CD4-positive, alpha-beta T cell treated with Interleukin-6 for 4 hours (primary cell): ENCODE measurements around the gene KRTAP9-2.
"Not testable (repeated sequence)": the region's sequence is repeated elsewhere in the genome, so short reads cannot be mapped to it uniquely, and the experiment has no call there.

ENCODE experiments used
- DNase-seq: peaks from one replicate; pipeline ENCODE4 v3.0.0-alpha.2; 2020; ENCODE audit warnings: mixed read lengths

Gene KRTAP9-2

DNA sequence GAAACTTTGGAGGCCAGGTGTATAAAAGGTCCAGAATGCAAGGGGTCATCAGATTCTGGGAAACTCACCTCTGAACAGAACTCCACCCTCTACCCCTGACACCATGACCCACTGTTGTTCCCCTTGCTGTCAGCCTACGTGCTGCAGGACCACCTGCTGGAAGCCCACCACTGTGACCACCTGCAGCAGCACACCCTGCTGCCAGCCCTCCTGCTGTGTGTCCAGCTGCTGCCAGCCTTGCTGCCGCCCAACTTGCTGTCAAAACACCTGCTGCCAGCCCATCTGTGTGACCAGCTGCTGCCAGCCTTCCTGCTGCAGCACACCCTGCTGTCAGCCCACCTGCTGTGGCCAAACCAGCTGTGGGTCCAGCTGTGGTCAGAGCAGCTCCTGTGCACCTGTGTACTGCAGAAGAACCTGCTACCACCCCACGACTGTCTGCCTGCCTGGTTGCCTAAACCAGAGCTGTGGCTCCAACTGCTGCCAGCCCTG lies 11.5 kb downstream of the KRTAP9-2 start, which contains the start of gene KRTAP9-8:
TSS of gene KRTAP9-8 (plus strand) at position 51 of the 489 bp plus-strand sequence. CDS start at position 104, 53 bp downstream.
- not testable (repeated sequence) for DNase-seq

DNA sequence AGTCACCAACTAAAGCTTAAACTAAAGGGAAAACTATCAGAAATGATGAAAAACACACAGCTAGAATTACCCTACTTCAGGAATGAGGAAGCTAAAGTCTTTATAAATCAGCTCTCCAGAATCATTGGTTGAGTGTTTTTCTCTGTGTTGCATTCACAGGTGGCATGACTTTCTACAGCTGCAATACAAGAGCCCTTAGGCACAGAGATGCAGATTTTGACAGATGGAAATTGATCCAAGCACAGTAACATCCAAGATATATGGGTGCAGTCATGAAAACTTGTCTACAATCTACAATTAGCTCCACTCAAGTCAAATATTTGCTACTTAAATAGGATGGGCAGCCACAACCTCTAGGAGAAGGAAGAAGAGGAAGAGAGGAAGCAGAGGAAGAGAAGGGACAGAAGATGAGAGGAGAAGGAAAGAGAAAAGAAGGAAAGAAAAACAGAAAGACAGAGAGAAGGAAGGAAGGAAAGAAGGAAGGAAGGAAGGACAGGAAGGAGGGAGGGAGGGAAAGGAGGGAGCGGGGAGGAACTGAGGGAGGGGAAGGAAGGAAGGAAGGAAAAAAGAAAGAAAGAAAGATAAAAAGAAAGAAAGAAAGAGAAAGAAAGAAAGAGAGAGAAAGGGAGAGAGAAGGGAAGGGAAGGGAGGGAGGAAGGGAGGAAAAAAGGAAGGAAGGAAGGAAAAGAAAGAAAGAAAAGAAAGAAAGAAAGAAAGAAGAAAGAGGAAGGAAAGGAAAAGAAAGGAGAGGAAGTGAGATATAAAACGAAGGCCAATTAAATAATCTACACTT lies 20.7 kb downstream of the KRTAP9-2 start:
- not testable (repeated sequence) for DNase-seq

- not testable (repeated sequence) for DNase-seq
These were observed 23.3 kb downstream of the KRTAP9-2 start, which contains the start of gene KRTAP9-4 for GRCh38 chr17:41249637-41250240. KRTAP9-4 (plus strand) TSS chr17:41249687; CDS start chr17:41249721, 34 bp downstream.

- DNase-seq = no peak
These were observed 24.8 kb downstream of the KRTAP9-2 start for GRCh38 chr17:41251261-41251660.

- DNase-seq = no peak
These were observed 28.4 kb downstream of the KRTAP9-2 start for GRCh38 chr17:41254861-41255260.

GRCh38 chr17:41255381-41256290 lies 29.2 kb downstream of the KRTAP9-2 start, which contains the start of gene KRTAP9-9:
KRTAP9-9 (plus strand) TSS chr17:41255384.
- DNase-seq = not testable (repeated sequence)

DNA sequence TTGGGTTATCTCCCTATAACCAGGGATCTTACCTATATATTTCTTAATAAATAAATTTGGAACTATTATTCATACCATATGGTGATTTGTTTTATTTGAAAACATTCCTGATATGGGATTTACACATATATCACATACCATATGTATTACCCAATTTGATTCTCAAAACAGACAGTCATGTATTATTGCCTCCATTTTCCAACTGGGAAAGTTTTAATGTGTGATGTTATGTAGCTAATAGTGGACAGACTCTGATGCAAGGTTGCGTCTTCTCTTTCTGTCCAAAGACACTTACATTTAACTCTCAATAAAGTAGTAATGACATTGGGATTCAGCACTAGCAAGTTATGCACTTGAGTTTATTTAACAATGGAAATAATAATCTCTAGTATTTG lies 29.8 kb downstream of the KRTAP9-2 start:
- no peak for DNase-seq

GRCh38 chr17:41258406-41258805 lies 32.0 kb downstream of the KRTAP9-2 start:
- no peak for DNase-seq

DNA sequence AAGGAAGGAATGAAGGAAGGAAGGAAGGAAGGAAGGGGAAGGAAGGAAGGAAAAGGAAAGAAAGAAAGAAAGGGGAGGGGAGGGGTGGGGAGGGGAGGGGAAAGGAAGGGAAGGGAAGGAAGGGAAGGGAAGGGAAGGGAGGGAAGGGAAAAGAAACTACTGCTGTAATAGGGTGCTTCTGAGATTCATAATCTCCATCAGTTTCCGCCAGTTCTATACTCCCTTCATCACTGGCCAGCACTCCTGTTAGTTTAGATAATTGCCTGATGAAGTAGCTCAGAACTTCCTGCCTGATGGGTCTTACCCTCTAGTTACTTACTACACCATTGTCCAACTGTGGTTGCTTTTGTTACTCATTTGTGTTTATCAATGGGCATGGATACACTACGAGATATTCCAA lies 36.8 kb downstream of the KRTAP9-2 start:
- no peak for DNase-seq

DNA sequence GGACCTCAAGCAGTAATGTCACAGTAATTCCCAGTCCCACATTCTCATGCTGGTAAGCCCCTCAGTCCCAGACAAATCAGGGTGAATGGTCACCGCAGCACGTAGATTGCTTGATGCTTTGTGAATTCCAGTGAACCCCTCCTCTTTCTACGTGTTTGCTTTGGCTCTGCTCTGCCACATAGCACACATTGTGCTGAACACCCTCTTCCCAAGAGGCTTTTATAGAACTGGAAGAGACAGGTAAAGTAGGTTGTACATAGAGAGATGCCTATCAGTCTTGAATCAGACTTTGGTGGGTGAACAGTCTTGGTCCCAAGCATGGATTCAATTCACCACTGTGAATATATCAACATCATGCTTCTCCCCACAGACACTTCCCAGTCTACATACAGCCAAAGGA lies 38.2 kb downstream of the KRTAP9-2 start:
- no peak for DNase-seq

GRCh38 chr17:41265078-41265477 lies 38.6 kb downstream of the KRTAP9-2 start, which contains the start of gene KRTAP9-6:
KRTAP9-6 (plus strand) TSS chr17:41265378; CDS start chr17:41265378, 0 bp downstream.
- DNase-seq = no peak

- no peak for DNase-seq
These were observed 41.3 kb downstream of the KRTAP9-2 start for GRCh38 chr17:41267711-41268110.

- DNase-seq = not testable (repeated sequence)
These were observed 44.9 kb downstream of the KRTAP9-2 start for GRCh38 chr17:41271323-41271722.

- DNase-seq = no peak
These were observed 45.4 kb downstream of the KRTAP9-2 start for GRCh38 chr17:41271858-41272257.

DNA sequence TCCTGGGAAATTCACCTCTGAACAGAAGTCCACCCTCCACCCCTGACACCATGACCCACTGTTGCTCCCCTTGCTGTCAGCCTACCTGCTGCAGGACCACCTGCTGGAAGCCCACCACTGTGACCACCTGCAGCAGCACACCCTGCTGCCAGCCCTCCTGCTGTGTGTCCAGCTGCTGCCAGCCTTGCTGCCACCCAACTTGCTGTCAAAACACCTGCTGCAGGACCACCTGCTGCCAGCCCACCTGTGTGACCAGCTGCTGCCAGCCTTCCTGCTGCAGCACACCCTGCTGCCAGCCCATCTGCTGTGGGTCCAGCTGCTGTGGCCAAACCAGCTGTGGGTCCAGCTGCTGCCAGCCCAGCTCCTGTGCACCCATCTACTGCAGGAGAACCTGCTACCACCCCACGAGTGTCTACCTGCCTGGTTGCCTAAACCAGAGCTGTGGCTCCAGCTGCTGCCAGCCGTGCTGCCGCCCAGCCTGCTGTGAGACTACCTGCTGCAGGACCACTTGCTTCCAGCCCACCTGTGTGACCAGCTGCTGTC lies 49.3 kb downstream of the KRTAP9-2 start, which contains the start of gene KRTAP9-7:
TSS of gene KRTAP9-7 (plus strand) at position 51 of the 543 bp plus-strand sequence. CDS start at position 51, 0 bp downstream.
- not testable (repeated sequence) for DNase-seq
